Activated CD4-positive, alpha-beta T cell treated with anti-CD3 and anti-CD28 coated beads, Interleukin-2, Interleukin-4, amounts not matched to agents 100 ng/mL and 50 ng/mL, durations not matched to agents 16 hours and 8 hours (primary cell): ENCODE data around the gene PISD.

Experiments
- DNase-seq: peaks from one replicate; pipeline ENCODE4 v3.0.0-alpha.2; 2020; ENCODE audit warnings: low spot score

The PISD gene

GRCh38 chr22:31572939-31573338 lies 89.1 kb downstream of the PISD start:
- no peak for DNase-seq

DNA sequence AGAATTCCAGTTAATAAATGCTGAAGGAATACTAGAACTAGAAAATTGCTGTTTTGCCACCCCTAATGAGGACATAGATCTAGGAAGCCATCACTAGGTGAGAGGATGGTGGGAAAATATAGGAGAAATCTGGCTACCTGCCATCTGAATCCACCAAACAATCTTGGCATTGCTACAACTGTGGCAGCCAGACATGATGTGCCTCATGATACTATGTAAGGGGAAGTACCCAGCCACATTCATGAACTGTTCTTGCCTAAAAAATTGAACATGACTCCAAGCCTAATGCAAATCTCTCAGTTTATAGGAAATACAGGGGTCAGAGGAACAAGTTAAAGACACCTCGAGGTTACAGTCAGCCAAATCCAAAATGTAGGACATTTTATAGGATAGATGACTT lies 92.9 kb downstream of the PISD start:
- DNase-seq: no peak
